DOHH2 (cell line): ENCODE measurements around the gene SP8.
"Not testable (repeated sequence)": the region's sequence is repeated elsewhere in the genome, so short reads cannot be mapped to it uniquely, and the experiment has no call there.

Experiments
- H3F3A ChIP-seq: fragments of 200-600 bp; sonication (generic), shearing (Covaris generic); 2 replicates; pipeline ENCODE4 v1.6.0; 2016; ENCODE audit warnings: antibody characterized with exemption, mild to moderate bottlenecking; ENCODE audit not compliant: control insufficient read depth, insufficient read depth
- H3K27ac ChIP-seq: fragments of 200-600 bp; sonication (generic); 2 replicates; pipeline ENCODE4 v1.5.1; 2014; ENCODE audit warnings: low read depth, mild to moderate bottlenecking, low read length, moderate library complexity
- H3K27me3 ChIP-seq: fragments of 200-600 bp; sonication (generic); 2 replicates; pipeline ENCODE4 v1.6.1; 2014; ENCODE audit warnings: mild to moderate bottlenecking, low read length, mixed read lengths; ENCODE audit not compliant: control insufficient read depth
- H3K36me3 ChIP-seq: fragments of 200-600 bp; sonication (generic); 2 replicates; pipeline ENCODE4 v1.6.1; 2014; ENCODE audit warnings: mild to moderate bottlenecking, low read length, moderate library complexity, mixed read lengths; ENCODE audit not compliant: control insufficient read depth
- H3K4me1 ChIP-seq: fragments of 200-600 bp; sonication (generic); 2 replicates; pipeline ENCODE4 v1.6.1; 2014; ENCODE audit warnings: mild to moderate bottlenecking, low read length, mixed read lengths; ENCODE audit not compliant: control insufficient read depth
- H3K4me2 ChIP-seq: fragments of 200-600 bp; sonication (generic); 2 replicates; pipeline ENCODE4 v1.6.0; 2014; ENCODE audit warnings: mild to moderate bottlenecking, low read length, moderate library complexity
- H3K4me3 ChIP-seq: fragments of 200-600 bp; sonication (generic); 2 replicates; pipeline ENCODE4 v1.5.1; 2014; ENCODE audit warnings: mild to moderate bottlenecking, low read length, mixed read lengths
- H3K79me2 ChIP-seq: fragments of 200-600 bp; sonication (generic); 2 replicates; pipeline ENCODE4 v1.6.1; 2014; ENCODE audit warnings: mild to moderate bottlenecking, low read length, mixed read lengths; ENCODE audit not compliant: control insufficient read depth
- H3K9me2 ChIP-seq: fragments of 200-600 bp; sonication (generic); replicated peaks from 2 replicates; pipeline ENCODE4 v1.6.1; 2014; ENCODE audit warnings: mild to moderate bottlenecking, low read length, mixed read lengths; ENCODE audit not compliant: control insufficient read depth
- H3K9me3 ChIP-seq: fragments of 200-600 bp; sonication (generic); 2 replicates; pipeline ENCODE4 v1.6.1; 2014; ENCODE audit warnings: antibody characterized with exemption, low read length, mixed read lengths; ENCODE audit not compliant: control insufficient read depth, insufficient read depth
- H4K20me1 ChIP-seq: fragments of 200-600 bp; sonication (generic); 2 replicates; pipeline ENCODE4 v1.6.0; 2014; ENCODE audit warnings: low read depth, mild to moderate bottlenecking, antibody characterized with exemption, low read length, moderate library complexity; ENCODE audit not compliant: control insufficient read depth, insufficient read depth
- EZH2phosphoT487 ChIP-seq: fragments of 200-600 bp; sonication (generic); IDR thresholded peaks from 2 replicates; pipeline ENCODE4 v1.6.1; 2017; ENCODE audit warnings: borderline replicate concordance, mild to moderate bottlenecking, antibody characterized with exemption, low read length, moderate library complexity, mixed read lengths
- TF ChIP-seq, protein P1 (sequence below): fragments of 200-600 bp; sonication (generic); IDR thresholded peaks from one replicate; pipeline ENCODE4 v1.5.1; 2014; ENCODE audit warnings: antibody characterized with exemption, mild to moderate bottlenecking, low read depth, low read length; ENCODE audit not compliant: poor library complexity, severe bottlenecking

Gene SP8

DNA sequence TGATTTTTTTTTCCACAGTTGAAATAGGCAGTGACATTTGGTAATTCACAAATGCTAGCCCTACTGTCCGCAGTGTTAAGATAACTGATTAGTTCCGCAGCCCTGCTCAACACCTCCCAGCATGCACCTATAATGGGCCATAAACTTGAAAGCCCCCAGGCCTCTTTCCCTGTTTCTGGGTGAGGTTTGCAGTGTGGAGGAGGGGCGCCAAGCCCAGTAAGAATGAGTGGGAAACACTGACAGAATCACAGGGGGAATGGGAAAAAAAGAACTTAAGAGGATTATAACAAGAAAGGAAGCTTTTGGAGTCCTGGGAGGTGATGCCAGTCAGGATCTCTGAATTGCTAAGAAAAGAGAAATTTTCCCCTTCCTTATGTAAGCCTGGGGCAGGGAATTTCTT, 39.6 kb upstream of the SP8 start:
- Histone ChIP-seq H3K27me3 (no peaks in the 10 kb centered on the region), H3K4me3 (no peak overlapping the region), H3F3A (no peaks in the 10 kb centered on the region), H3K36me3 (no peaks in the 10 kb centered on the region), H3K9me2 (no peaks in the 10 kb centered on the region), H3K4me2 (no peak overlapping the region), H4K20me1 (no peaks in the 10 kb centered on the region), H3K9me3 (no peaks in the 10 kb centered on the region), H3K27ac (no peak overlapping the region), H3K4me1 (no peaks in the 10 kb centered on the region), H3K79me2 (no peaks in the 10 kb centered on the region)
- TF ChIP-seq, protein P1, sequence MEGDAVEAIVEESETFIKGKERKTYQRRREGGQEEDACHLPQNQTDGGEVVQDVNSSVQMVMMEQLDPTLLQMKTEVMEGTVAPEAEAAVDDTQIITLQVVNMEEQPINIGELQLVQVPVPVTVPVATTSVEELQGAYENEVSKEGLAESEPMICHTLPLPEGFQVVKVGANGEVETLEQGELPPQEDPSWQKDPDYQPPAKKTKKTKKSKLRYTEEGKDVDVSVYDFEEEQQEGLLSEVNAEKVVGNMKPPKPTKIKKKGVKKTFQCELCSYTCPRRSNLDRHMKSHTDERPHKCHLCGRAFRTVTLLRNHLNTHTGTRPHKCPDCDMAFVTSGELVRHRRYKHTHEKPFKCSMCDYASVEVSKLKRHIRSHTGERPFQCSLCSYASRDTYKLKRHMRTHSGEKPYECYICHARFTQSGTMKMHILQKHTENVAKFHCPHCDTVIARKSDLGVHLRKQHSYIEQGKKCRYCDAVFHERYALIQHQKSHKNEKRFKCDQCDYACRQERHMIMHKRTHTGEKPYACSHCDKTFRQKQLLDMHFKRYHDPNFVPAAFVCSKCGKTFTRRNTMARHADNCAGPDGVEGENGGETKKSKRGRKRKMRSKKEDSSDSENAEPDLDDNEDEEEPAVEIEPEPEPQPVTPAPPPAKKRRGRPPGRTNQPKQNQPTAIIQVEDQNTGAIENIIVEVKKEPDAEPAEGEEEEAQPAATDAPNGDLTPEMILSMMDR: no peak
- TF ChIP-seq EZH2phosphoT487: no peak

DNA sequence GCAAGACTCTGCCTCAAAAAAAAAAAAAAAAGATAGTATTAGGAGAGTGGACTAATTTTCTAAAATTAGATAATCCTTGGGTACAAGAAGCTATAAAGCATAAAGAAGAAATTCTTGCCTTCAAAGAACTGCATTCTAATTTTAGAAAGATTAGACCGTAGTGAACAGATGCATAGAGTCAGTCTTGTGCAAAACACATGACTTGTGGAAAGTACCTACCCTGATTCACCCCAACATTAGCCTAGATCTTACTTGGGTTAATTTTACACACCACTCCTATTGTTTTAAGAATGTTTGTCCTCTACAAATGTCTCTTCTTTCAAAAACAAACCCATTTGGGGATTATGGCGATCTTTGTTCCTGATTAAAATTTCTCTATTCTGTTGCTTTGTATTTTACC, 38.9 kb upstream of the SP8 start:
- Histone ChIP-seq H3K9me3 (no peaks in the 10 kb centered on the region), H3K79me2 (no peaks in the 10 kb centered on the region), H3K4me3 (no peak overlapping the region), H3K9me2 (no peaks in the 10 kb centered on the region), H3K27ac (no peak overlapping the region), H3K4me1 (no peaks in the 10 kb centered on the region), H4K20me1 (no peaks in the 10 kb centered on the region), H3K27me3 (no peaks in the 10 kb centered on the region), H3K4me2 (no peak overlapping the region), H3K36me3 (no peaks in the 10 kb centered on the region), H3F3A (no peaks in the 10 kb centered on the region)
- TF ChIP-seq, protein P1: no peak
- no peak for TF ChIP-seq EZH2phosphoT487

DNA sequence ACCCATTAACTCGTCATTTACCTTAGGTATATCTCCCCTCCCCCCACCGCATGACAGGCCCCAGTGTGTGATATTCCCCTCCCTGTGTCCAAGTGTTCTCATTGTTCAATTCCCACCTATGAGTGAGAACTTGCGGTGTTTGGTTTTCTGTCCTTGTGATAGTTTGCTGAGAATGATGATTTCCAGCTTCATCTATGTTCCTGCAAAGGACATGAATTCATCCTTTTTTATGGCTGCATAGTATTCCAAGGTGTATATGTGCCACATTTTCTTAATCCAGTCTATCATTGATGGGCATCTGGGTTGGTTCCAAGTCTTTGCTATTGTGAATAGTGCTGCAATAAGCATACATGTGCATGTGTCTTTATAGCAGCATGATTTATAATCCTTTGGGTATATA, 34.7 kb upstream of the SP8 start:
- H3K27ac ChIP-seq, H3K79me2 ChIP-seq, H3K36me3 ChIP-seq, H3K9me2 ChIP-seq, H3K9me3 ChIP-seq, H3F3A ChIP-seq, H4K20me1 ChIP-seq, H3K27me3 ChIP-seq, H3K4me2 ChIP-seq, H3K4me3 ChIP-seq, H3K4me1 ChIP-seq: not testable (repeated sequence)

DNA sequence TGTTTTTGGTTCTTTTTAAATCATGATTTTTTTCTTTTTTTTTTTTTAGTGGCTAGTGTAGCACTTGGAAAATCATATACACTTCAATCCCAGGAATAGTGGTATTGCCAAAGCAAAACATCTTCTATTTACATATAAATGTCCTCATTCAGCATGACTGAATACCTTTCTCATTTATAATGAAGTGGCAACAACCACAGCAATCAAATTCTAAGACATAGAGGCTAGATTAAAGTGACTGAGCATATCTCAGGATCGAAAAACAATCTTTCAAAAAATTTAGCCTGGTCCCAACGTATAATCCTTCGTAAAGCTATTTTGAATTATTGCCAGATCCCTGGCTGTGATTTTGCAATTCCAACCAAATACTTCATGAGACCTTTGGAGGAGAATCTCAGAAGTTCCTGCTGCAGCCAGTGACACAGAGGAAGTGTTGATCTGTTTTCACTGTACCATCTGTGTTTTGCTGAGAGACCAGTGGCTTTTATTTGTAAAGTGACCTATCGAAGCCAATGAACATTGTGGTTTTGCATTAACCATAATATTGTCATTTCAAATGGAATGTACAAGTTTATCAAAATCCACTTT, 29.8 kb upstream of the SP8 start:
- H3K9me2 ChIP-seq: no peaks in the 10 kb centered on the region
- no peaks in the 10 kb centered on the region for H3K36me3 ChIP-seq
- H3K4me1 ChIP-seq: no peaks in the 10 kb centered on the region
- no peaks in the 10 kb centered on the region for H3K27me3 ChIP-seq
- no peak for TF ChIP-seq EZH2phosphoT487
- TF ChIP-seq, protein P1: no peak
- no peaks in the 10 kb centered on the region for H3K79me2 ChIP-seq
- H4K20me1 ChIP-seq: no peaks in the 10 kb centered on the region
- no peak overlapping the region for H3K27ac ChIP-seq
- no peak overlapping the region for H3K4me2 ChIP-seq
- no peaks in the 10 kb centered on the region for H3F3A ChIP-seq
- no peaks in the 10 kb centered on the region for H3K9me3 ChIP-seq
- no peak overlapping the region for H3K4me3 ChIP-seq
